ENCODE results near the gene DLG2.

The DLG2 gene

GRCh38 chr11:83970061-83970671 lies 1657.0 kb downstream of the DLG2 start:
- DNase-seq (ENCODE audit: low read depth in 4 of 4, low spot score in 1 of 4), result no peak

- DNase-seq (ENCODE audit: low read depth in 4 of 4, low spot score in 1 of 4), result no peak
These were observed 1669.9 kb downstream of the DLG2 start for GRCh38 chr11:83957038-83957900.

GRCh38 chr11:83956119-83956697 lies 1670.9 kb downstream of the DLG2 start:
- DNase-seq (ENCODE audit: low read depth in 4 of 4, low spot score in 1 of 4), result no peak

- DNase-seq (ENCODE audit: low read depth in 4 of 4, low spot score in 1 of 4), result no peak
These were observed 1672.4 kb downstream of the DLG2 start for GRCh38 chr11:83954780-83955179.

GRCh38 chr11:83951521-83951920 lies 1675.6 kb downstream of the DLG2 start:
- no peak for DNase-seq (ENCODE audit: low read depth in 4 of 4, low spot score in 1 of 4)

GRCh38 chr11:83948200-83948599 lies 1678.9 kb downstream of the DLG2 start:
- DNase-seq (ENCODE audit: low read depth in 4 of 4, low spot score in 1 of 4), result no peak

- DNase-seq (ENCODE audit: low read depth in 4 of 4, low spot score in 1 of 4), result no peak
These were observed 1681.2 kb downstream of the DLG2 start for GRCh38 chr11:83945976-83946375.

GRCh38 chr11:83941050-83941449 lies 1686.1 kb downstream of the DLG2 start:
- DNase-seq (ENCODE audit: low read depth in 4 of 4, low spot score in 1 of 4), result no peak

GRCh38 chr11:83938148-83938547 lies 1689.0 kb downstream of the DLG2 start:
- no peak for DNase-seq (ENCODE audit: low read depth in 4 of 4, low spot score in 1 of 4)

GRCh38 chr11:83933008-83933407 lies 1694.1 kb downstream of the DLG2 start:
- DNase-seq (ENCODE audit: low read depth in 4 of 4, low spot score in 1 of 4), result no peak

- DNase-seq (ENCODE audit: low read depth in 4 of 4, low spot score in 1 of 4), result no peak
These were observed 1699.7 kb downstream of the DLG2 start for GRCh38 chr11:83927422-83927821.

- no peak for DNase-seq (ENCODE audit: low read depth in 4 of 4, low spot score in 1 of 4)
These were observed 1702.2 kb downstream of the DLG2 start for GRCh38 chr11:83924795-83925542.

- no peak for DNase-seq (ENCODE audit: low read depth in 4 of 4, low spot score in 1 of 4)
These were observed 1703.2 kb downstream of the DLG2 start for GRCh38 chr11:83923961-83924360.

GRCh38 chr11:83922953-83923352 lies 1704.2 kb downstream of the DLG2 start:
- no peak for DNase-seq (ENCODE audit: low read depth in 4 of 4, low spot score in 1 of 4)

- no peak for DNase-seq (ENCODE audit: low read depth in 4 of 4, low spot score in 1 of 4)
These were observed 1704.8 kb downstream of the DLG2 start for GRCh38 chr11:83922318-83922717.

- no peak for DNase-seq (ENCODE audit: low read depth in 4 of 4, low spot score in 1 of 4)
These were observed 1705.5 kb downstream of the DLG2 start for GRCh38 chr11:83921447-83922192.

GRCh38 chr11:83918476-83918875 lies 1708.7 kb downstream of the DLG2 start:
- DNase-seq (ENCODE audit: low read depth in 4 of 4, low spot score in 1 of 4), result no peak

- no peak for DNase-seq (ENCODE audit: low read depth in 4 of 4, low spot score in 1 of 4)
These were observed 1712.1 kb downstream of the DLG2 start for GRCh38 chr11:83914995-83915394.

- no peak for DNase-seq (ENCODE audit: low read depth in 4 of 4, low spot score in 1 of 4)
These were observed 1717.3 kb downstream of the DLG2 start for GRCh38 chr11:83909579-83910534.

Data from stimulated activated CD4-positive, alpha-beta T cell treated with anti-CD3 and anti-CD28 coated beads, Interleukin-1b, Interleukin-23, amount 100 ng/mL, for 24 hours (primary cell).